Subcutaneous adipose tissue (tissue), 4 donors: Measurements from ENCODE around the gene RIC1. TPM values are rescaled to one million over a fixed set of nuclear protein-coding genes. Genes with fewer than 3 reads are reported as not detected.

Source experiments
- CTCF ChIP-seq: fragments of 450-650 bp; IDR thresholded peaks from one replicate; pipeline ENCODE4 v1.5.1; 2016; ENCODE audit warnings: low read depth, mild to moderate bottlenecking, control low read depth, antibody characterized with exemption, moderate library complexity
- total RNA-seq, 4 donors: library from RNA; depleted of rRNA; stranded (reverse); fragments of >200 nt; gene quantifications; one replicate each; pipeline ENCODE4 v1.1.0, GENCODE V29; 2016

The RIC1 gene
- total RNA-seq, 4 donors from 2014 or later: 38.5 to 52.8 (median 48.5) TPM

DNA sequence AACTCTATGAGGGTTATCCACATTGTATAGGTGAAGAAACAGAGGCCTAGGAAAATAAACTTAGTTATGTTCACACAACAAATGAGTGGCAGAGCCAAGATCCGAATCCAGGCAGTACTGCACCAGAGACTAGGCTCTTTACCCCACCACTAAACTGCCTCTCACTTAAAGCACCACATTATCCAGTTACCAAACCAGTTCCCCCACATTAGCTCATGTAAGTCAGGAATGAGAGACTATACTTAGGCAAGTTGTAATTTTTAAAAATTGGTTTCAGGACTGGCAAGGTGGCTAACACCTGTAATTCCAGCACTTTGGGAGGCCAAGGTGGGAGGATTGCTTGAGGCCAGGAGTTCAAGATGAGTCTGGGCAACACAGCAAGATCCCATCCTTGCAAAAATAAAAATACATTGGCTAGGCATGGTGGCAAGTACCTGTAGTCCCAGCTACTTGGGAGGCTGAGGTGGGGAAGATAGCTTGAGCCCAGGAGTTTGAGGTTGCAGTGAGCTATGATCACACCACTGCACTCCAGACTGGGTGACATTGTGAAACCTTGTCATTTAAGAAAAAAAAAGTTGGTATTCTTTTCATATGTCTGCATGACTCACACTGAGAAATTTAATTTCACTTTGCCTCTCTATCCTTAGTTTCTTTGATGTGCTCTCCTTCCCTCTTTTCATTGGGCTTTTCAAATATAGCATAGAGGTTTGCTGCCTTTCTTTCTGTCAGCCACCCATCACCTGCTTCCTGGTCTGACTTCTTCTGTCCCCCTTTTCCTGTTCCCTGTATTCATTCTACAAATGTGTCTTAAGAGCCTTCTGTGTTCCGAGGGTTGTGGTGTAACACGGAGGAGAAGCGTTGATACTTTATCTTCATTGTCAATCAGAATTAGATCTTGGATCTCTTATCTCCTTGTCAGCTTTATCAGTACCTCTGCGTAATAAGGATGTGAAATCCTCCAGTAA, 139.3 kb downstream of the RIC1 start:
- no peak for TF ChIP-seq CTCF

GRCh38 chr9:5773324-5773999, 144.6 kb downstream of the RIC1 start:
- no peak for TF ChIP-seq CTCF

DNA sequence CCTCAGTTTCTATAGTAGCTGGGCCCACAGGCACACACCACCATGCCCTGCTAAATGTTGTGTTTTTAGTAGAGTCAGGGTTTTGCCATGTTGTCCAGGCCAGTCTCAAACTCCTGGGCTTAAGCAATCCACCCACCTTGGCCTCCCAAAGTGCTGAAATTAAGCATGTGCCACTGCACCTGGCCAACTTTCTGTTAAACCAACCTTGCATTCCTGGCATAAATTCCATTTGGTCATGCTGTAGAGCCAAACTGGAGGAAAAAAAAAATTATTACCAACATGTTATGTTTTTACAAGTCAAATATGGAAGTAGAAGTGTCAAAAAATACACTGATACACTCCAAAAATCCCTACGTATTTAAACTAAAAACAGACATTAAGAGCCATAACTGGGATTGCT, 149.9 kb downstream of the RIC1 start:
- TF ChIP-seq CTCF: no peak

- TF ChIP-seq CTCF: no peak
Measured at GRCh38 chr9:5783982-5784381, 155.1 kb downstream of the RIC1 start.

DNA sequence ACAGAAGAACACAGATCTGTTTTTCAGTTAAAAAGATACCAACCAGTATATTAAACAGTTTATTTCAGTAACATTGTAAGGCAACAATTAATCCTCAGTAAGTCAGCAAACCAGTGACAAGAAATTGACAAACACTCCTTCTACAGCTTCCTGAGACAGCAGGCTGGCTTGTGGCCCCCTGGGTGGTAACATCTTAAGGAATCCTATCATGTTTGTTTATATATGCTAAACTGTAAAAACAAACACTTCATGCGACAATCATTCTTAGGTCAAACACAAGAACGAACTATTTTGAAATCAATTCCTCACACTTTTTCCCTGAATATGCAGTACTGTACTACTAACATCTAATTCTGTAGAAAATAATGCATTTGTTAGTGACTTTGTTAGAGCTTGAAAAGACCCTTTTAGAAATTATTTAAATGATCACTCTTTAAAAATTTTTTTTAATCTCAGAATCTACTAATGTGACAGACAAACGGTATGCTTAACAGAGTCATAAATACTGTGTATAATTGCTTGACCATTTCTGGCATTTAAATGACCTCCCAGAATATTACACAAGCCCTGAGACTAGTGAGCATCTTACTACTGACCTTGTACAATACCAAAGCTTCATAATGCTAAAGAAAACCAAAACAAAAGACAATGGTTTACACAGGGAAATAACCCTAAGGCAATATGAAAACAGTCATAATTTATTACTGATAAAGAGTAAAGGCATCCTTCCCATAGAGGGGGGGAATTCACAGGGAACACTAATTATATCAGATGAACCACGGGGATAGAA, 155.8 kb downstream of the RIC1 start:
- no peak for TF ChIP-seq CTCF

GRCh38 chr9:5786370-5787127, 157.6 kb downstream of the RIC1 start:
- no peak for TF ChIP-seq CTCF
